K562 (cell line): ENCODE data around the gene SLC5A11. TPM values are rescaled to one million over a fixed set of nuclear protein-coding genes. Genes with fewer than 3 reads are reported as not detected.
A peak's percentile ranks its signal among the peaks of the same experiment; 100 is the strongest.

ENCODE experiments used
- ASH1L ChIP-seq: fragments of 450-650 bp; IDR thresholded peaks from 2 replicates; pipeline ENCODE4 v1.6.1; 2018; ENCODE audit warnings: borderline replicate concordance, mild to moderate bottlenecking, low read depth; ENCODE audit not compliant: partially characterized antibody
- BHLHE40 ChIP-seq: IDR thresholded peaks from 2 replicates; pipeline ENCODE4 v1.6.1; 2011; ENCODE audit warnings: low read length, improper control_type of control experiment
- CBX3 ChIP-seq, 2 experiments: IDR thresholded peaks; 1 replicate in 1 of 2; 2 replicates in 1 of 2; pipeline ENCODE4 v1.6.1; 2012; ENCODE audit warnings: inconsistent platforms in 2 of 2, low read length in 2 of 2, borderline replicate concordance in 1 of 2, control low read depth in 1 of 2
- CREB3 ChIP-seq: fragments of 450-650 bp; conservative IDR thresholded peaks from 2 replicates; pipeline ENCODE4 v1.6.1; 2016; ENCODE audit warnings: missing genetic modification characterization, low read depth, mild to moderate bottlenecking, missing compliant biosample characterization, moderate library complexity
- ETV5 ChIP-seq: sonication (generic); formaldehyde crosslinking; IDR thresholded peaks from 2 replicates; pipeline ENCODE4 v1.4.0; 2020; ENCODE audit warnings: low read depth, mild to moderate bottlenecking, missing genetic modification reagents
- GATAD2A ChIP-seq: fragments of 450-650 bp; IDR thresholded peaks from 2 replicates; pipeline ENCODE4 v1.6.1; 2017
- HDAC1 ChIP-seq, 2 experiments: fragments of 450-650 bp; IDR thresholded peaks; 2 replicates each; pipeline ENCODE4 v1.6.1; 2016 to 2017; ENCODE audit warnings: inconsistent platforms in 1 of 2, mild to moderate bottlenecking in 1 of 2, moderate library complexity in 1 of 2
- HNRNPL ChIP-seq: fragments of 200-400 bp; formaldehyde crosslinking; IDR thresholded peaks from 2 replicates; pipeline ENCODE4 v1.6.1; 2017; ENCODE audit warnings: low read depth, mild to moderate bottlenecking, low read length
- PRPF4 ChIP-seq: fragments of 200-400 bp; formaldehyde crosslinking; IDR thresholded peaks from one replicate; pipeline ENCODE4 v1.6.1; 2017; ENCODE audit warnings: low read length, low read depth, mild to moderate bottlenecking; ENCODE audit not compliant: insufficient read depth, poor library complexity, severe bottlenecking
- SFPQ ChIP-seq: fragments of 200-400 bp; formaldehyde crosslinking; IDR thresholded peaks from 2 replicates; pipeline ENCODE4 v1.6.1; 2017; ENCODE audit warnings: mild to moderate bottlenecking, low read depth, low read length, moderate library complexity
- SP2 ChIP-seq: IDR thresholded peaks from 2 replicates; pipeline ENCODE4 v1.6.1; 2011; ENCODE audit warnings: mild to moderate bottlenecking, low read depth, low read length, moderate library complexity; ENCODE audit not compliant: poor library complexity, severe bottlenecking; ENCODE audit errors: extremely low read depth
- ZNF277 ChIP-seq: fragments of 250-450 bp; sonication (Bioruptor Pico); IDR thresholded peaks from 2 replicates; pipeline ENCODE4 v1.8.0; 2022; ENCODE audit warnings: inconsistent platforms, mild to moderate bottlenecking, moderate library complexity, borderline replicate concordance
- ZNF311 ChIP-seq: fragments of 250-450 bp; sonication (Bioruptor Pico); IDR thresholded peaks from 2 replicates; pipeline ENCODE4 v1.4.0; 2020; ENCODE audit warnings: mild to moderate bottlenecking, moderate library complexity
- ZSCAN32 ChIP-seq: fragments of 450-650 bp; formaldehyde crosslinking; IDR thresholded peaks from 2 replicates; pipeline ENCODE4 v1.4.0; 2020; ENCODE audit warnings: mild to moderate bottlenecking, moderate library complexity
- polyA plus RNA-seq, 8 experiments: library from polyadenylated mRNA; depleted of rRNA in 4 of 8; stranded (reverse) in 5 of 8; unstranded in 3 of 8; fragments of >200 nt; fragmentation: Nextera tagmentation in 2 of 8; fragmentation: Illumina TruSeq in 1 of 8; extraction: Ambion mirVana in 2 of 8; extraction: Trizol in 1 of 8; gene quantifications; 2 replicates each; pipeline versions ENCODE4 v1.2.1 to v1.2.3, GENCODE V29; 2011 to 2014; ENCODE audit warnings: inconsistent platforms in 1 of 8, missing spikeins in 1 of 8
- total RNA-seq, 7 experiments: library from RNA; depleted of rRNA in 6 of 7; stranded (reverse); fragments of >200 nt in 6 of 7; fragmentation: Illumina TruSeq in 2 of 7; extraction: Trizol in 2 of 7; gene quantifications; 2 replicates each; pipeline versions ENCODE4 v1.2.1 to v1.2.3, GENCODE V29; 2011 to 2021; ENCODE audit warnings: low replicate concordance in 1 of 7
- TF ChIP-seq, protein P1 (sequence below): sonication (generic); formaldehyde crosslinking; IDR thresholded peaks from 2 replicates; pipeline ENCODE4 v1.8.1; 2023; ENCODE audit warnings: mild to moderate bottlenecking, missing genetic modification reagents
- TF ChIP-seq, protein P2 (sequence below), 2 experiments: fragments of 450-650 bp in 1 of 2; sonication (generic) in 1 of 2; formaldehyde crosslinking; conservative IDR thresholded peaks; 2 replicates each; pipeline versions ENCODE4 v1.4.0 to v1.8.1; 2020 to 2022; ENCODE audit warnings: mild to moderate bottlenecking in 1 of 2, missing genetic modification reagents in 1 of 2

SLC5A11 gene
- total and polyA plus RNA-seq, 9 of the 15 experiments (the other 6 are each of a cell fraction or from before 2014, with no cell fraction given) = 0.04 to 0.25 (median 0.11) TPM; not detected in 3

GRCh38 chr16:24838554-24839266 lies 7.1 kb upstream of the SLC5A11 start (continued):
- TF ChIP-seq ZNF277 (no peak), ZSCAN32 (CRISPR knock-in tag) (no peak), SFPQ (no peak), HNRNPL (no peak), PRPF4 (no peak), SP2 (no peak), HDAC1 (IDR thresholded peaks at IDR 0.05) (peak in 1 of 2 experiments; percentile 86; a peak in 1 of 4 replicates), GATAD2A (no peak), CREB3 (tag) (no peak), ZNF311 (CRISPR knock-in tag) (no peak), CBX3 (IDR thresholded peaks at IDR 0.05; ENCODE audit: borderline replicate concordance in 1 of 2, low read length in 2 of 2) (peak in 1 of 2 experiments; percentile 80; a peak in 1 of 3 replicates), ASH1L (no peak), ETV5 (no peak), BHLHE40 (peak; percentile 73)
- TF ChIP-seq, protein P1, sequence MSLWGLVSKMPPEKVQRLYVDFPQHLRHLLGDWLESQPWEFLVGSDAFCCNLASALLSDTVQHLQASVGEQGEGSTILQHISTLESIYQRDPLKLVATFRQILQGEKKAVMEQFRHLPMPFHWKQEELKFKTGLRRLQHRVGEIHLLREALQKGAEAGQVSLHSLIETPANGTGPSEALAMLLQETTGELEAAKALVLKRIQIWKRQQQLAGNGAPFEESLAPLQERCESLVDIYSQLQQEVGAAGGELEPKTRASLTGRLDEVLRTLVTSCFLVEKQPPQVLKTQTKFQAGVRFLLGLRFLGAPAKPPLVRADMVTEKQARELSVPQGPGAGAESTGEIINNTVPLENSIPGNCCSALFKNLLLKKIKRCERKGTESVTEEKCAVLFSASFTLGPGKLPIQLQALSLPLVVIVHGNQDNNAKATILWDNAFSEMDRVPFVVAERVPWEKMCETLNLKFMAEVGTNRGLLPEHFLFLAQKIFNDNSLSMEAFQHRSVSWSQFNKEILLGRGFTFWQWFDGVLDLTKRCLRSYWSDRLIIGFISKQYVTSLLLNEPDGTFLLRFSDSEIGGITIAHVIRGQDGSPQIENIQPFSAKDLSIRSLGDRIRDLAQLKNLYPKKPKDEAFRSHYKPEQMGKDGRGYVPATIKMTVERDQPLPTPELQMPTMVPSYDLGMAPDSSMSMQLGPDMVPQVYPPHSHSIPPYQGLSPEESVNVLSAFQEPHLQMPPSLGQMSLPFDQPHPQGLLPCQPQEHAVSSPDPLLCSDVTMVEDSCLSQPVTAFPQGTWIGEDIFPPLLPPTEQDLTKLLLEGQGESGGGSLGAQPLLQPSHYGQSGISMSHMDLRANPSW (CRISPR knock-in tag) = no peak
- TF ChIP-seq, protein P2, sequence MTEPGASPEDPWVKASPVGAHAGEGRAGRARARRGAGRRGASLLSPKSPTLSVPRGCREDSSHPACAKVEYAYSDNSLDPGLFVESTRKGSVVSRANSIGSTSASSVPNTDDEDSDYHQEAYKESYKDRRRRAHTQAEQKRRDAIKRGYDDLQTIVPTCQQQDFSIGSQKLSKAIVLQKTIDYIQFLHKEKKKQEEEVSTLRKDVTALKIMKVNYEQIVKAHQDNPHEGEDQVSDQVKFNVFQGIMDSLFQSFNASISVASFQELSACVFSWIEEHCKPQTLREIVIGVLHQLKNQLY (CRISPR knock-in tag; conservative IDR thresholded peaks at IDR 0.05) = no peak
